ENCODE data around the gene PDGFC.

DNA sequence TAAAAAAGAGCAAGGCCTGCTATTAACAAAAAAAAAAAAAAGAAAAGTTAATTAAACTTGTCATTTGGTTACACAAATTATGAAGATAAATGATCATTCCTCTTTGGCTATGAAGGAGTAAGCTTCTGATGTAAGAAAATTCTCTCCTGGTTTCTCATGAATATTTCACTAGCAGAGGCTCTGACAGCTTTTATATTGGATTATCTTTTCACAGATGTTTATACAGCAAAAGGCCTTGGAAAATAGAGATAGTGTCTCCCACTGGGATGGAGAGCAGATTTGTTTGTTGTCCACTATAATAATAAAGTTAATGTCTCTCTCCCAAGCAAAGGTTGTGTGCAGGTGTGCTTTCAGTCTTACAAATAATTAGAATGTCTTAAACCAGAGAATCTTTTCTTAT is 40.7 kb upstream of the PDGFC start:
- no peak for TF ChIP-seq CTCF (IDR thresholded peaks at IDR 0.05; ENCODE audit: low read length)
- no peak for TF ChIP-seq EZH2phosphoT487 (IDR thresholded peaks at IDR 0.05; ENCODE audit: low read length)

All from MM.1S (cell line).